ENCODE data around the gene CALCA.
"Not testable (repeated sequence)": the region's sequence is repeated elsewhere in the genome, so short reads cannot be mapped to it uniquely, and the experiment has no call there.

The CALCA gene

GRCh38 chr11:14971865-14972580 lies at the start of gene CALCA:
Gene CALCA, minus strand, starts transcription at chr11:14972351. Its CDS starts 1,159 bp downstream, at chr11:14971192.
- DNase-seq (ENCODE audit: low spot score), result no peak

- no peak for DNase-seq (ENCODE audit: low spot score)
Observed at GRCh38 chr11:15016200-15016599, 44.0 kb upstream of the CALCA start.

- no peak for DNase-seq (ENCODE audit: low spot score)
Observed at GRCh38 chr11:15011776-15012345, 39.7 kb upstream of the CALCA start.

GRCh38 chr11:15010865-15011264 lies 38.7 kb upstream of the CALCA start:
- DNase-seq (ENCODE audit: low spot score), result no peak

- peak; percentile 67 for DNase-seq (ENCODE audit: low spot score)
Observed at GRCh38 chr11:15006139-15006759, 34.1 kb upstream of the CALCA start.

- not testable (repeated sequence) for DNase-seq (ENCODE audit: low spot score)
Observed at GRCh38 chr11:14988133-14988532, 16.0 kb upstream of the CALCA start.

GRCh38 chr11:14981507-14981906 lies 9.4 kb upstream of the CALCA start:
- DNase-seq (ENCODE audit: low spot score), result no peak

- peak; percentile 16 for DNase-seq (ENCODE audit: low spot score)
Observed at GRCh38 chr11:14980854-14981253, 8.7 kb upstream of the CALCA start.

GRCh38 chr11:14977101-14977880 lies 5.1 kb upstream of the CALCA start:
- DNase-seq (ENCODE audit: low spot score), result no peak

GRCh38 chr11:14975252-14975587 lies 3.1 kb upstream of the CALCA start:
- DNase-seq (ENCODE audit: low spot score), result no peak

GRCh38 chr11:14974515-14975251 lies 2.5 kb upstream of the CALCA start:
- DNase-seq (ENCODE audit: low spot score), result peak; percentile 18

- DNase-seq (ENCODE audit: low spot score), result no peak
Observed at GRCh38 chr11:14973621-14974514, 1.7 kb upstream of the CALCA start.

- DNase-seq (ENCODE audit: low spot score), result no peak
Observed at GRCh38 chr11:14972581-14973495, 687 bp upstream of the CALCA start.

- no peak for DNase-seq (ENCODE audit: low spot score)
Observed at GRCh38 chr11:14969901-14970323, 2.2 kb downstream of the CALCA start.

- DNase-seq (ENCODE audit: low spot score), result no peak
Observed at GRCh38 chr11:14967581-14968243, 4.4 kb downstream of the CALCA start.

GRCh38 chr11:14956111-14956510 lies 16.0 kb downstream of the CALCA start:
- no peak for DNase-seq (ENCODE audit: low spot score)

- no peak for DNase-seq (ENCODE audit: low spot score)
Observed at GRCh38 chr11:14954581-14954980, 17.6 kb downstream of the CALCA start.

- DNase-seq (ENCODE audit: low spot score), result no peak
Observed at GRCh38 chr11:14953904-14954303, 18.2 kb downstream of the CALCA start.

GRCh38 chr11:14949437-14950147 lies 22.6 kb downstream of the CALCA start:
- no peak for DNase-seq (ENCODE audit: low spot score)
